Calu3 (cell line): ENCODE measurements around the gene NEDD4L. TPM values are rescaled to one million over a fixed set of nuclear protein-coding genes. Genes with fewer than 3 reads are reported as not detected.
A peak's percentile ranks its signal among the peaks of the same experiment; 100 is the strongest.

Experiments
- BruUV-seq: library from RNA; stranded (reverse); fragments of 400-500 nt; replicated peaks from 2 replicates; lab custom pipeline; 2021; lab: Mats Ljungman, UMichigan
- CTCF ChIA-PET: fragments of 300-600 bp; sonication (Branson Sonifier 250); formaldehyde crosslinking; loops from one replicate; lab custom pipeline; 2022; ENCODE audit warnings: antibody characterized with exemption; lab: Charles Lee
- DNase-seq: peaks from one replicate; pipeline ENCODE4 v3.0.0; 2022
- H3K27ac Mint-ChIP-seq: one replicate; pipeline ENCODE4 v1.8.0; 2022; ENCODE audit warnings: mixed read lengths; ENCODE audit not compliant: unreplicated experiment
- H3K27me3 Mint-ChIP-seq: one replicate; pipeline ENCODE4 v1.8.0; 2022; ENCODE audit warnings: mixed read lengths; ENCODE audit not compliant: unreplicated experiment
- H3K36me3 Mint-ChIP-seq: one replicate; pipeline ENCODE4 v1.8.0; 2022; ENCODE audit warnings: mild to moderate bottlenecking, moderate library complexity, mixed read lengths; ENCODE audit not compliant: insufficient read depth, unreplicated experiment
- H3K4me1 Mint-ChIP-seq: one replicate; pipeline ENCODE4 v1.8.0; 2022; ENCODE audit warnings: mild to moderate bottlenecking, low read depth, mixed read lengths; ENCODE audit not compliant: unreplicated experiment
- H3K4me3 Mint-ChIP-seq: one replicate; pipeline ENCODE4 v1.8.0; 2022; ENCODE audit warnings: mild to moderate bottlenecking, low read depth, moderate library complexity, mixed read lengths; ENCODE audit not compliant: unreplicated experiment
- H3K9me3 Mint-ChIP-seq: one replicate; pipeline ENCODE4 v1.8.0; 2022; ENCODE audit warnings: low read depth, mixed read lengths; ENCODE audit not compliant: unreplicated experiment
- CTCF ChIP-seq: fragments of 200-600 bp; IDR thresholded peaks from one replicate; pipeline ENCODE4 v1.8.0; 2022; ENCODE audit warnings: antibody characterized with exemption; ENCODE audit not compliant: unreplicated experiment
- intact Hi-C: fragments of 100-400 bp; cut with micrococcal nuclease; formaldehyde crosslinking; loops from one replicate; pipeline ENCODE4 v1.10.0; 2022; ENCODE audit not compliant: unreplicated experiment
- total RNA-seq: library from RNA; stranded (reverse); gene quantifications from 2 replicates; pipeline ENCODE4 v1.2.3, GENCODE V29; 2022

The NEDD4L gene
- total RNA-seq, 1 experiment from 2014 or later = 213 TPM

GRCh38 chr18:58156516-58156915 is 112.5 kb downstream of the NEDD4L start:
- TF ChIP-seq CTCF = no peak
- intact Hi-C loops = no loop called here
- H3K4me1 Mint-ChIP-seq = peaks cover 64% of the 10 kb centered on the region
- no peaks in the 10 kb centered on the region for H3K9me3 Mint-ChIP-seq
- H3K27ac Mint-ChIP-seq = no peak overlapping the region
- peaks cover 1% of the 10 kb centered on the region for H3K36me3 Mint-ChIP-seq
- CTCF ChIA-PET = interaction anchor here (0.6 kb wide), 1 partner anchor 56 kb away, joined by 3 read pairs; no protein-coding TSS in a partner anchor
- H3K4me3 Mint-ChIP-seq = no peak overlapping the region
- no TSS peak for BruUV-seq
- no peak for DNase-seq
- H3K27me3 Mint-ChIP-seq = no peaks in the 10 kb centered on the region

- intact Hi-C loops = no loop called here
- Mint-ChIP-seq H3K27me3 (no peaks in the 10 kb centered on the region), H3K36me3 (peaks cover 8% of the 10 kb centered on the region), H3K4me3 (no peak overlapping the region), H3K4me1 (peaks cover 62% of the 10 kb centered on the region), H3K9me3 (no peaks in the 10 kb centered on the region), H3K27ac (no peak overlapping the region)
- no peak for DNase-seq
- CTCF ChIA-PET = interaction anchor here (0.6 kb wide), 1 partner anchor 56 kb away, joined by 3 read pairs; no protein-coding TSS in a partner anchor
- no peak for TF ChIP-seq CTCF
- no TSS peak for BruUV-seq
Observed at GRCh38 chr18:58157237-58157636, 113.2 kb downstream of the NEDD4L start.

- DNase-seq = no peak
- no peaks in the 10 kb centered on the region for H3K9me3 Mint-ChIP-seq
- peaks cover 9% of the 10 kb centered on the region for H3K36me3 Mint-ChIP-seq
- no peak overlapping the region for H3K27ac Mint-ChIP-seq
- no TSS peak for BruUV-seq
- no peak overlapping the region for H3K4me3 Mint-ChIP-seq
- TF ChIP-seq CTCF = no peak
- intact Hi-C loops = no loop called here
- peaks cover 60% of the 10 kb centered on the region for H3K4me1 Mint-ChIP-seq
- H3K27me3 Mint-ChIP-seq = no peaks in the 10 kb centered on the region
- CTCF ChIA-PET = no interaction called here
Observed at GRCh38 chr18:58158008-58158407, 114.0 kb downstream of the NEDD4L start.

- Mint-ChIP-seq H3K36me3 (peaks cover 9% of the 10 kb centered on the region), H3K4me3 (no peak overlapping the region), H3K9me3 (no peaks in the 10 kb centered on the region), H3K27me3 (no peaks in the 10 kb centered on the region), H3K4me1 (peaks cover 58% of the 10 kb centered on the region), H3K27ac (peak overlapping the region; percentile 3)
- BruUV-seq = no TSS peak
- no peak for TF ChIP-seq CTCF
- CTCF ChIA-PET = no interaction called here
- intact Hi-C loops = no loop called here
- DNase-seq = no peak
Observed at GRCh38 chr18:58158459-58158858, 114.4 kb downstream of the NEDD4L start.
